ENCODE data around the gene TRDMT1. TPM values are rescaled to one million over a fixed set of nuclear protein-coding genes. Genes with fewer than 3 reads are reported as not detected.

The TRDMT1 gene
- total RNA-seq, 1 experiment from 2014 or later: 3.3 TPM

GRCh38 chr10:17217631-17218232 is 16.3 kb upstream of the TRDMT1 start:
- no peak for DNase-seq
- H3K4me3 ChIP-seq: no peak overlapping the region
- no peaks in the 10 kb centered on the region for H3K27me3 ChIP-seq
- H3K9me3 ChIP-seq: no peaks in the 10 kb centered on the region
- H3K36me3 ChIP-seq: no peaks in the 10 kb centered on the region

DNA sequence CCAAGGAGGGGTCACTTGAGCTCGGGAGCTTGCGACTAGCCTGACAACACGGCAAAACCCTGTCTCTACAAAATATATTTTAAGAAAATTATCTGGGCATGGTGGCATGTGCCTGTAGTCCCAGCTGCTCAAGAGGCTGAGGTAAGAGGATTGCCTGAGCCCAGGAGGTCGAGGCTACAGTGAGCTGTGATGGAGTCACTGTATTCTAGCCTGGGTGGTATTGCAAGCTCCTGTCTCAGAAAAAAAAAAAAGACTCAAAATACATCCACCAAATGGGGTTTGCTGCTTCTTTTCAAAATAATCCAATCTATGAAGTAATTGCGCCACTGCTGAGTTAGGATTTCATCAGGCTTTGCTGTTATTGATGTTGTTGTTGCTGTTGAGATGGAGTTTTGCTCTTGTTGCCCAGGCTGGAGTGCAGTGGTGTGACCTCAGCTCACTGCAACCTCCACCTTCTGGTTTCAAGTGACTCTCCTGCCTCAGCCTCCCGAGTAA is 15.5 kb upstream of the TRDMT1 start:
- H3K9me3 ChIP-seq: no peaks in the 10 kb centered on the region
- no peaks in the 10 kb centered on the region for H3K36me3 ChIP-seq
- H3K4me3 ChIP-seq: no peak overlapping the region
- no peak for DNase-seq
- H3K27me3 ChIP-seq: no peaks in the 10 kb centered on the region

- peak; percentile 63 for DNase-seq
- H3K4me3 ChIP-seq: no peak overlapping the region
- H3K36me3 ChIP-seq: no peaks in the 10 kb centered on the region
- no peaks in the 10 kb centered on the region for H3K9me3 ChIP-seq
- H3K27me3 ChIP-seq: no peaks in the 10 kb centered on the region
Observed at GRCh38 chr10:17216217-17216900, 14.9 kb upstream of the TRDMT1 start.

GRCh38 chr10:17215782-17216122 is 14.3 kb upstream of the TRDMT1 start:
- Histone ChIP-seq H3K27me3 (no peaks in the 10 kb centered on the region), H3K36me3 (no peaks in the 10 kb centered on the region), H3K4me3 (peak overlapping the region; percentile 20), H3K9me3 (no peaks in the 10 kb centered on the region)
- no peak for DNase-seq

GRCh38 chr10:17214971-17215781 is 13.7 kb upstream of the TRDMT1 start:
- H3K4me3 ChIP-seq: peak overlapping the region; percentile 20

DNA sequence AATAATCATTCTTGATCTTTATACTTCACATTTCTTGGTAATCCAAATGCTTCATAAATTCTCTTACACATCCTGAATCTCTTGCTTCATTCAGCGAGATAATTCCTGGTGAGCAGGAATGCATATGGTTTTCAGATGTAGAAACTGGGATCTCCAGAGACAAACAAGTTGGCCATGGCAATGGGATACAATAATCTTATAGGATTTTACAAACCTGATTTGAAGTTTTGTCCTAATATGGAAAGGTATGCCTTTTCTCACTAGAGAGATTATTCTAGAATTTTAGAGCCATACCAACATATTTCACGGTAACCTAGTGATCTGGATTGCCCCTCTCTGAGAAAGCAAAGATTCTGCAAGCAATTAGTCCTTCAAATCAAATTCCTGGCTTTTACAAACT is 13.1 kb upstream of the TRDMT1 start:
- Histone ChIP-seq H3K9me3 (no peaks in the 10 kb centered on the region), H3K4me3 (peak overlapping the region; percentile 20), H3K27me3 (no peaks in the 10 kb centered on the region), H3K36me3 (no peaks in the 10 kb centered on the region)
- DNase-seq: no peak

More at GRCh38 chr10:17214971-17215781, 13.7 kb upstream of the TRDMT1 start:
- H3K9me3 ChIP-seq: no peaks in the 10 kb centered on the region
- DNase-seq: peak; percentile 74
- H3K27me3 ChIP-seq: no peaks in the 10 kb centered on the region
- H3K36me3 ChIP-seq: no peaks in the 10 kb centered on the region

- no peaks in the 10 kb centered on the region for H3K9me3 ChIP-seq
- no peaks in the 10 kb centered on the region for H3K36me3 ChIP-seq
- H3K27me3 ChIP-seq: no peaks in the 10 kb centered on the region
- DNase-seq: peak; percentile 53
- H3K4me3 ChIP-seq: no peak overlapping the region
Observed at GRCh38 chr10:17213646-17214349, 12.3 kb upstream of the TRDMT1 start.

DNA sequence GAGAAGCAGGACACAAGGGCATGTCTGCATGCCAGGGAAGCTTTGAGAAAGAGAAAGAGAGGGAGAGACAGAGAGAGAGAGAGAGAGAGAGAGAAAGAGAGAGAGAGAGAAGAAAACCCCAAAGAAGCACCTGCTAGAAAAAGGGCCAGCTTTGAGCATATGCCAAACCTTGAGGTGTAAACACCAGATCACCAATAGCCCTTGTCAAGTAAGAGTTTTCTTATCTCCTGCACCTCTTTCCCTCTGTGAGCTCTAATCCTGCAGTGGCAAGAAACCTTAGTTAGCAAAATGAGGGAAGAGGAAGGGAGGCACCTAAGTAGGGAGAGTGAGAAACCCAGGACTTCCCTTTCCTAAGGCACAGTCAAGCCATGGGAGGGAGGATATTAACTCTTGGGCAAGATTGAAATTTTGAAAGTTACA is 11.3 kb upstream of the TRDMT1 start:
- no peak overlapping the region for H3K4me3 ChIP-seq
- H3K36me3 ChIP-seq: no peaks in the 10 kb centered on the region
- H3K9me3 ChIP-seq: no peaks in the 10 kb centered on the region
- no peaks in the 10 kb centered on the region for H3K27me3 ChIP-seq
- DNase-seq: no peak

DNA sequence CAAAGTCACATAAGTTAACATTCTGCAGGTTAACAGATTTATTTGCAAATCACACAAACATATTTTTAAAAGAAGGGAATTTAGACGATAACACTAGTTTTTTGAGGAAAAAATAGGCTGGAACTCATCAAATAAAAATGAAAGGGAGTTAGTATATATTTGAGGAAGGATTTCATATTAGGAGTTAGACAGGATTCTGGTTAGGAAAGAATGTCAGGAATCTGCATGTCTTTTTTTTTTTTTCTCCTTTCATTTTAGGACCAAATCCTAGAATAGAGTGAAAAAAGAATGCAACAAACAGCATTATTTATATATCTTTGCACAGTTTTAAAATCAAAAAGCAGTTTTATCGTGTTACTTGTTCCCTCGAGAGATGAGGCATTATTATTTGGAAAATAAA is 8.9 kb upstream of the TRDMT1 start:
- Histone ChIP-seq H3K36me3 (no peaks in the 10 kb centered on the region), H3K9me3 (no peaks in the 10 kb centered on the region), H3K27me3 (no peaks in the 10 kb centered on the region), H3K4me3 (no peak overlapping the region)
- no peak for DNase-seq

DNA sequence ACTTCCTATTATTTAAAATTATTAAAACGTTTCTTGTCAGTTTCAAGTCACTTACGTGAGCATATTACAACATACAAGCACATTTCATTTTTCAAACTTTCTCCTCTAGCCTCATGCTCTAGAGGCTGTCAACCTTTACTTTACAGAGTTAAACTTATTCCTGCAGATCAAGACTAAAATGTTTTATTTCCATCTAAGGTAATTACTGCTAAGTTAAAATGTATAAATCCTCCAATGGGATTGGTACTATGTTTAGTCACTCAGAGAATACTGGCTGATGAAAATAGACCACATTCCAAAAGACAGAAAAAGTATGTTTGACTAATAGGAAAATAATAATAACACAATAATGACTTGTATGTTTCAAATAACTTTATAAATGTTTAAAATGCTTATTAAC is 8.4 kb upstream of the TRDMT1 start:
- H3K36me3 ChIP-seq: no peaks in the 10 kb centered on the region
- H3K4me3 ChIP-seq: no peak overlapping the region
- no peaks in the 10 kb centered on the region for H3K9me3 ChIP-seq
- H3K27me3 ChIP-seq: no peaks in the 10 kb centered on the region
- DNase-seq: no peak

DNA sequence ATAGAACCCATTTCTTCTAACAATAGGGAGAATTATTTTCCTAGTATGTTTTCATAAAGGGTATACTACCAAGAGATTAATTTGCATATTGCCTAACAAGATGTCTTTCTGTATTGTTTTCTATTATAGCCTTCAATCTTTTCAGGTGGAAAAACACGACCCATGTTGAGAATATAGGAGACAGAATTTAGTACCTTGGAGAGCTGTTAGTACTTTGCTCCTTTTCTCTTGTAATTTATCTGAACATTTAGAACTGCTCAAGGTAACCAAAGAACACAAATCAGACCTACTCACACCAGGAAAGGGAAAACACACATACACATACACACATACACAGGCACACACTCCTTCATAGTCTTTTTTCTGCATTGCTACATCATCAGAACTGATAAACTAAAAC is 7.8 kb upstream of the TRDMT1 start:
- H3K4me3 ChIP-seq: no peak overlapping the region
- no peaks in the 10 kb centered on the region for H3K9me3 ChIP-seq
- DNase-seq: no peak
- no peaks in the 10 kb centered on the region for H3K36me3 ChIP-seq
- no peaks in the 10 kb centered on the region for H3K27me3 ChIP-seq

DNA sequence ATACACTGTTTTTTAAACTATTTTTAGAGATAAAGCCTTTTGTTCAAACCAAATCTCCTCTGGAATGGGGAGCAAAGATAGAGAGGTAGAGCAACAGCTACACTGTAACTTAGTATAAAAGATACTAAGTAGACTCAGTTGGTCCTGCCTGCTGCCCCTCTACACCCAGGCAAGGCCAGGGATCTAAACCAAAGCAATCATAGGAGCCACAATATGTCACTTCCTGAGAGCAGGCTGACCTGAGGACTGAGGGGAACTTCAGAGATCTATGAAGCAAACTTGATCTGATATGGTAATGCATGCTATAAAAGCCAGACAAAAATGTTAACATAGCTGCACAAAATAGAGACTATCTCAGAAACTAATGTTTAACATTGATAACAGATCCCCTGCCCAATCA is 7.0 kb upstream of the TRDMT1 start:
- Histone ChIP-seq H3K9me3 (no peaks in the 10 kb centered on the region), H3K27me3 (no peaks in the 10 kb centered on the region), H3K36me3 (no peaks in the 10 kb centered on the region), H3K4me3 (no peak overlapping the region)
- DNase-seq: no peak

- H3K4me3 ChIP-seq: no peak overlapping the region
- no peaks in the 10 kb centered on the region for H3K9me3 ChIP-seq
- peak; percentile 66 for DNase-seq
- no peaks in the 10 kb centered on the region for H3K36me3 ChIP-seq
- no peaks in the 10 kb centered on the region for H3K27me3 ChIP-seq
Observed at GRCh38 chr10:17206210-17206709, 4.8 kb upstream of the TRDMT1 start.

GRCh38 chr10:17203416-17203815 is 1.9 kb upstream of the TRDMT1 start:
- H3K36me3 ChIP-seq: no peaks in the 10 kb centered on the region
- no peaks in the 10 kb centered on the region for H3K9me3 ChIP-seq
- DNase-seq: no peak
- no peaks in the 10 kb centered on the region for H3K27me3 ChIP-seq
- H3K4me3 ChIP-seq: no peak overlapping the region

GRCh38 chr10:17202999-17203398 is 1.5 kb upstream of the TRDMT1 start:
- no peak overlapping the region for H3K4me3 ChIP-seq
- no peaks in the 10 kb centered on the region for H3K9me3 ChIP-seq
- no peaks in the 10 kb centered on the region for H3K27me3 ChIP-seq
- DNase-seq: no peak
- H3K36me3 ChIP-seq: no peaks in the 10 kb centered on the region

- Histone ChIP-seq H3K36me3 (no peaks in the 10 kb centered on the region), H3K9me3 (peaks cover 1% of the 10 kb centered on the region; the same call in 1 of the 2 replicates), H3K4me3 (no peak overlapping the region), H3K27me3 (no peaks in the 10 kb centered on the region)
- no peak for DNase-seq
Observed at GRCh38 chr10:17202506-17202905, 1.0 kb upstream of the TRDMT1 start.

GRCh38 chr10:17201794-17202116 is 283 bp upstream of the TRDMT1 start:
- H3K4me3 ChIP-seq: peak overlapping the region; percentile 52
- H3K36me3 ChIP-seq: no peaks in the 10 kb centered on the region
- H3K27me3 ChIP-seq: no peaks in the 10 kb centered on the region
- peaks cover 3% of the 10 kb centered on the region; the same call in 1 of the 2 replicates for H3K9me3 ChIP-seq
- no peak for DNase-seq

All from MG63 (cell line).